Calu3 (cell line): Measurements from ENCODE around the gene CENPN. TPM values are rescaled to one million over a fixed set of nuclear protein-coding genes. Genes with fewer than 3 reads are reported as not detected.

ENCODE experiments used
- BruUV-seq: library from RNA; stranded (reverse); fragments of 400-500 nt; replicated peaks from 2 replicates; lab custom pipeline; 2021; lab: Mats Ljungman, UMichigan
- CTCF ChIA-PET: fragments of 300-600 bp; sonication (Branson Sonifier 250); formaldehyde crosslinking; loops from one replicate; lab custom pipeline; 2022; ENCODE audit warnings: antibody characterized with exemption; lab: Charles Lee
- DNase-seq: peaks from one replicate; pipeline ENCODE4 v3.0.0; 2022
- H3K27ac Mint-ChIP-seq: one replicate; pipeline ENCODE4 v1.8.0; 2022; ENCODE audit warnings: mixed read lengths; ENCODE audit not compliant: unreplicated experiment
- H3K27me3 Mint-ChIP-seq: one replicate; pipeline ENCODE4 v1.8.0; 2022; ENCODE audit warnings: mixed read lengths; ENCODE audit not compliant: unreplicated experiment
- H3K36me3 Mint-ChIP-seq: one replicate; pipeline ENCODE4 v1.8.0; 2022; ENCODE audit warnings: mild to moderate bottlenecking, moderate library complexity, mixed read lengths; ENCODE audit not compliant: insufficient read depth, unreplicated experiment
- H3K4me1 Mint-ChIP-seq: one replicate; pipeline ENCODE4 v1.8.0; 2022; ENCODE audit warnings: mild to moderate bottlenecking, low read depth, mixed read lengths; ENCODE audit not compliant: unreplicated experiment
- H3K4me3 Mint-ChIP-seq: one replicate; pipeline ENCODE4 v1.8.0; 2022; ENCODE audit warnings: mild to moderate bottlenecking, low read depth, moderate library complexity, mixed read lengths; ENCODE audit not compliant: unreplicated experiment
- H3K9me3 Mint-ChIP-seq: one replicate; pipeline ENCODE4 v1.8.0; 2022; ENCODE audit warnings: low read depth, mixed read lengths; ENCODE audit not compliant: unreplicated experiment
- CTCF ChIP-seq: fragments of 200-600 bp; IDR thresholded peaks from one replicate; pipeline ENCODE4 v1.8.0; 2022; ENCODE audit warnings: antibody characterized with exemption; ENCODE audit not compliant: unreplicated experiment
- intact Hi-C: fragments of 100-400 bp; cut with micrococcal nuclease; formaldehyde crosslinking; loops from one replicate; pipeline ENCODE4 v1.10.0; 2022; ENCODE audit not compliant: unreplicated experiment
- total RNA-seq: library from RNA; stranded (reverse); gene quantifications from 2 replicates; pipeline ENCODE4 v1.2.3, GENCODE V29; 2022

CENPN gene
- total RNA-seq, 1 experiment from 2014 or later: 81.5 TPM

GRCh38 chr16:81035975-81036750 is 29.1 kb downstream of the CENPN start:
- Mint-ChIP-seq H3K36me3 (peaks cover 39% of the 10 kb centered on the region), H3K9me3 (no peaks in the 10 kb centered on the region), H3K27me3 (no peaks in the 10 kb centered on the region), H3K4me3 (peak overlapping the region; percentile 80), H3K27ac (peak overlapping the region; percentile 60), H3K4me1 (peaks cover 42% of the 10 kb centered on the region)
- DNase-seq: peak; percentile 38
- CTCF ChIA-PET: interaction anchor here (0.6 to 1.3 kb wide), 14 partner anchors 12 to 598 kb away, joined by 3 to 9 read pairs (median 3); partner anchors contain the start of genes BCO1, C16orf46, CENPN and CMC2
- no peak for TF ChIP-seq CTCF
- no TSS peak for BruUV-seq
- intact Hi-C loops: loop anchor here (2.0 to 10.0 kb wide), 4 partner anchors 106 to 699 kb away; no protein-coding TSS in a partner anchor

DNA sequence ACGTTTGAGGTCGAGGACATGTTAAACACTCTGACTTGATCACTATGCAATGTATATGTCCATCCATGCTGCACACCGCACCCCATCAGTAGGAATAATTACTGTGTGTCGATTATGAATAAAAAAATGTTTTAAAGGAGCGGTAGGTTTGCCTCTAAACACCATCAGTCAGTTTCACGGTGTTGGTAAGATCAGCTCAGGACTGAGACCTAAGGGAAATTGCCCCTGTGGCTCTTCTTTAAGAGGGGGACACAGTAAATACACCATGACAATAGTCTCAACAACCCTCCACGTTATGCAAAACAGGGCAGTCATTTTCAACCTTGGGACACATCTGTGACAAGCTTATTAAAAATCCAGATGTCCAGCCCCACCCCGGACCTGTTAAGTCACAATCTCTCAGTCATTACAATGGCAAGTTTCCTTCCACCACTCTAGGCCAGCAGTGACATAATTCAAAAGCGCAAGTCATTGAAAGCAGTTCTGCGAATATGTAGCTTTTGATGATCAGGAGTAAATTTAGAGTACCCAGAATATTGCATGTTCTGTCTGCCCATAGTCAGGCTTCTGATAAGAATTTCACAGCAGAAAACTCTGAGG is 29.8 kb downstream of the CENPN start:
- CTCF ChIA-PET: interaction anchor here (1.0 to 1.3 kb wide), 3 partner anchors 35 to 201 kb away, joined by 3 to 7 read pairs (median 3); partner anchors contain the start of gene BCO1
- intact Hi-C loops: loop anchor here (5.0 to 10.0 kb wide), 3 partner anchors 105 to 698 kb away; no protein-coding TSS in a partner anchor

DNA sequence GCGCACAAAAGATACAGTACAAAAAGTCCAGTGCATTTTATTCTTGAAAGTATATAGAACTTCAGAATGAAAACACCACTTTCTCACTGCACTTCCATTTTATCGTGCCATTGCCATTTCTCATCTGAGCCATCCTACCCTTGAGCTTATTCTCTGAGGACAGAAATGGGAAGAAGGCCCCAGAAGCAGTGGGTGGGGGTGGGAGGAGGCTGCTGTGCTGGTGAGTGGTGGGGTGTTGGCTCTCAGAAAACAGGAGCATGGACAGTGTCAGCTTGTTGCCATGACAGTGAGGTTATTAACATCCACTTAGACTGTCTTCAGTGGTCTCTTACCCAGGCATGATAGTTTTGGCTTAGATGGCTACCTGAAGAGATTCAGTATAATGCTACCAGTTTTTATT is 33.1 kb downstream of the CENPN start:
- H3K27ac Mint-ChIP-seq: no peak overlapping the region
- no peak for DNase-seq
- no peaks in the 10 kb centered on the region for H3K9me3 Mint-ChIP-seq
- CTCF ChIA-PET: no interaction called here
- H3K27me3 Mint-ChIP-seq: no peaks in the 10 kb centered on the region
- TF ChIP-seq CTCF: no peak
- intact Hi-C loops: no loop called here
- no TSS peak for BruUV-seq
- peaks cover 35% of the 10 kb centered on the region for H3K4me1 Mint-ChIP-seq
- H3K36me3 Mint-ChIP-seq: peaks cover 46% of the 10 kb centered on the region
- H3K4me3 Mint-ChIP-seq: no peak overlapping the region

More for the DNA sequence above, 29.8 kb downstream of the CENPN start:
- Mint-ChIP-seq H3K4me3 (peak overlapping the region; percentile 80), H3K4me1 (peaks cover 42% of the 10 kb centered on the region), H3K36me3 (peaks cover 44% of the 10 kb centered on the region), H3K9me3 (no peaks in the 10 kb centered on the region), H3K27ac (peak overlapping the region; percentile 60), H3K27me3 (no peaks in the 10 kb centered on the region)
- DNase-seq: no peak
- TF ChIP-seq CTCF: no peak
- BruUV-seq: TSS peak; percentile 45

- no TSS peak for BruUV-seq
- H3K27ac Mint-ChIP-seq: peak overlapping the region; percentile 34
- H3K4me1 Mint-ChIP-seq: peaks cover 32% of the 10 kb centered on the region
- DNase-seq: no peak
- intact Hi-C loops: no loop called here
- peaks cover 42% of the 10 kb centered on the region for H3K36me3 Mint-ChIP-seq
- CTCF ChIA-PET: no interaction called here
- H3K27me3 Mint-ChIP-seq: no peaks in the 10 kb centered on the region
- H3K9me3 Mint-ChIP-seq: no peaks in the 10 kb centered on the region
- TF ChIP-seq CTCF: no peak
- no peak overlapping the region for H3K4me3 Mint-ChIP-seq
These were observed 33.8 kb downstream of the CENPN start for GRCh38 chr16:81040842-81041241.
